Measurements from ENCODE around the gene OCIAD2.
"Not testable (repeated sequence)": the region's sequence is repeated elsewhere in the genome, so short reads cannot be mapped to it uniquely, and the experiment has no call there.

DNA sequence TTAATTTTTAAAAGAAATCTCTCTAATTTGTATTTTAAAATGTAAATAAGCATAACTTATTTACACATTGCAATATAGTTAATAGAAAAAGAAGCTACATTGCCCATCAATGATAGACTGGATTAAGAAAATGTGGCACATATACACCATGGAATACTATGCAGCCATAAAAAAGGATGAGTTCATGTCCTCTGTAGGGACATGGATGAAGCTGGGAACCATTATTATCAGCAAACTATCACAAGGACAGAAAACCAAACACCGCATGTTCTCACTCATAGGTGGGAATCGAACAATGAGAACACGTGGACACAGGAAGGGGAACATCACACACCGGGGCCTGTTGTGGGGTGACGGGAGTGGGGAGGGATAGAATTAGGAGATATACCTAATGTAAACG lies 57.8 kb downstream of the OCIAD2 start:
- TF ChIP-seq CTCF (IDR thresholded peaks at IDR 0.05; ENCODE audit: insufficient read depth, low read length); GABPA (IDR thresholded peaks at IDR 0.05; ENCODE audit: low read depth): not testable (repeated sequence)
